Mammary epithelial cell (primary cell): ENCODE data around the gene CRTC3.

Source experiments
- CTCF ChIP-seq, 2 donors: IDR thresholded peaks in 1 of 2; conservative IDR thresholded peaks in 1 of 2; 2 replicates each; pipeline ENCODE4 v1.5.1; 2011 to 2012; ENCODE audit warnings: inconsistent platforms in 2 of 2, low read length in 2 of 2, mild to moderate bottlenecking in 2 of 2, control low read depth in 1 of 2, low read depth in 1 of 2; ENCODE audit not compliant: insufficient read depth in 1 of 2; ENCODE audit errors: extremely low read depth in 1 of 2
- EZH2 ChIP-seq: IDR thresholded peaks from 2 replicates; pipeline ENCODE4 v1.6.1; 2012; ENCODE audit warnings: low read length, inconsistent platforms, borderline replicate concordance

GRCh38 chr15:90665288-90666134 lies 135.8 kb downstream of the CRTC3 start:
- TF ChIP-seq EZH2 (no peak), CTCF (conservative IDR thresholded peaks at IDR 0.05 in 1 of 2, IDR thresholded peaks at IDR 0.05 in 1 of 2; ENCODE audit: extremely low read depth in 1 of 2, insufficient read depth in 1 of 2, low read depth in 1 of 2, low read length in 2 of 2) (no peak)
